HCT116 (cell line): ENCODE results near the gene ZNF775. TPM values are rescaled to one million over a fixed set of nuclear protein-coding genes. Genes with fewer than 3 reads are reported as not detected.

Source experiments
- ATAC-seq: fragments of 200-7000 bp; cut with Tn5 transposase; 2 replicates; pipeline ENCODE4 v1.9.1; 2020; ENCODE audit warnings: mild to moderate bottlenecking, moderate library complexity
- BruUV-seq: library from RNA; stranded (reverse); fragments of 400-500 nt; replicated peaks from 2 replicates; lab custom pipeline; 2021; lab: Mats Ljungman, UMichigan
- CTCF ChIA-PET: fragments of 300-600 bp; sonication (Branson Sonifier 250); formaldehyde crosslinking; loops from one replicate; lab custom pipeline; 2021; ENCODE audit warnings: antibody characterized with exemption; lab: Charles Lee
- POLR2A ChIA-PET: fragments of 300-600, 350-600 bp; sonication (Branson Sonifier 250); formaldehyde crosslinking; loops from one replicate; lab custom pipeline; 2021; ENCODE audit warnings: antibody characterized with exemption; lab: Charles Lee
- RAD21 ChIA-PET, 2 experiments: fragments of 300-600 bp; sonication (Branson Sonifier 250); formaldehyde crosslinking; loops; one replicate each; lab custom pipeline; 2023; ENCODE audit warnings: low total read pairs in 2 of 2; ENCODE audit not compliant: uncharacterized antibody in 2 of 2, unreplicated experiment in 2 of 2, low non-redundant PET in 1 of 2; lab: Charles Lee
- DNase-seq: peaks from one replicate; pipeline ENCODE4 v3.0.0-alpha.2; 2010; ENCODE audit warnings: low read depth, low spot score
- H2AFZ ChIP-seq: fragments of 200-600 bp; shearing (Covaris generic), sonication (generic); 2 replicates; pipeline ENCODE4 v1.6.1; 2017; ENCODE audit warnings: low read depth, mixed run types, mixed read lengths, antibody characterized with exemption, low read length; ENCODE audit not compliant: poor library complexity, severe bottlenecking
- H3K27ac ChIP-seq: 2 replicates; pipeline ENCODE4 v1.5.1; 2012; ENCODE audit warnings: low read depth, low read length
- H3K27me3 ChIP-seq: fragments of 200-600 bp; sonication (generic); 2 replicates; pipeline ENCODE4 v1.6.1; 2016; ENCODE audit warnings: mixed run types, low read length, mixed read lengths; ENCODE audit not compliant: insufficient read depth
- H3K36me3 ChIP-seq, 2 experiments: fragments of 200-500 bp in 1 of 2; fragments of 200-600 bp in 1 of 2; sonication (Bioruptor generic) in 1 of 2; sonication (generic) in 1 of 2; 2 replicates each; pipeline versions ENCODE4 v1.5.1 to v1.6.1; 2014 to 2016; ENCODE audit warnings: low read length in 2 of 2, inconsistent platforms in 1 of 2, mixed read lengths in 1 of 2, mixed run types in 1 of 2; ENCODE audit not compliant: insufficient read depth in 2 of 2, control insufficient read depth in 1 of 2
- H3K4me1 ChIP-seq, 2 experiments: fragments of 200-600 bp in 1 of 2; sonication (generic) in 1 of 2; 2 replicates each; pipeline versions ENCODE4 v1.5.1 to v1.6.1; 2012 to 2017; ENCODE audit warnings: low read length in 2 of 2, inconsistent platforms in 1 of 2, mild to moderate bottlenecking in 1 of 2, mixed read lengths in 1 of 2, mixed run types in 1 of 2, moderate library complexity in 1 of 2; ENCODE audit not compliant: insufficient read depth in 2 of 2, control insufficient read depth in 1 of 2
- H3K4me2 ChIP-seq: fragments of 200-600 bp; sonication (generic); 2 replicates; pipeline ENCODE4 v1.6.1; 2017; ENCODE audit warnings: mixed run types, low read length, mixed read lengths
- H3K4me3 ChIP-seq, 2 experiments: fragments of 200-600 bp in 1 of 2; sonication (generic) in 1 of 2; replicated peaks in 1 of 2; 2 replicates each; pipeline ENCODE4 v1.5.1; 2011 to 2016; ENCODE audit warnings: low read length in 2 of 2, control low read depth in 1 of 2, low read depth in 1 of 2, mild to moderate bottlenecking in 1 of 2, mixed read lengths in 1 of 2, mixed run types in 1 of 2
- H3K79me2 ChIP-seq: fragments of 200-600 bp; sonication (generic); 2 replicates; pipeline ENCODE4 v1.6.1; 2017; ENCODE audit warnings: mild to moderate bottlenecking, mixed run types, low read length, moderate library complexity, mixed read lengths; ENCODE audit not compliant: insufficient read depth
- H3K9ac ChIP-seq: fragments of 200-600 bp; sonication (generic); 2 replicates; pipeline ENCODE4 v1.6.1; 2016; ENCODE audit warnings: low read length, mixed read lengths
- H3K9me2 ChIP-seq: fragments of 200-600 bp; sonication (generic), shearing (Covaris generic); 2 replicates; pipeline ENCODE4 v1.6.1; 2017; ENCODE audit warnings: mixed run types, mild to moderate bottlenecking, moderate library complexity; ENCODE audit not compliant: insufficient read depth
- H3K9me3 ChIP-seq, 2 experiments: fragments of 200-500 bp in 1 of 2; fragments of 200-600 bp in 1 of 2; sonication (Bioruptor generic) in 1 of 2; sonication (generic) in 1 of 2; 2 replicates each; pipeline ENCODE4 v1.6.1; 2014 to 2017; ENCODE audit warnings: low read length in 2 of 2, mixed read lengths in 2 of 2, inconsistent platforms in 1 of 2, low read depth in 1 of 2, mild to moderate bottlenecking in 1 of 2, mixed run types in 1 of 2, moderate library complexity in 1 of 2; ENCODE audit not compliant: control insufficient read depth in 1 of 2, insufficient read depth in 1 of 2
- H4K20me1 ChIP-seq: fragments of 200-600 bp; sonication (generic), shearing (Covaris generic); 2 replicates; pipeline ENCODE4 v1.6.1; 2017; ENCODE audit warnings: mixed run types, mild to moderate bottlenecking, moderate library complexity; ENCODE audit not compliant: insufficient read depth
- CBX3 ChIP-seq: IDR thresholded peaks from 2 replicates; pipeline ENCODE4 v1.6.1; 2012; ENCODE audit warnings: low read depth
- EZH2 ChIP-seq: fragments of 200-600 bp; sonication (generic); IDR thresholded peaks from 2 replicates; pipeline ENCODE4 v1.6.1; 2017; ENCODE audit warnings: antibody characterized with exemption, mixed run types
- JUND ChIP-seq: IDR thresholded peaks from 2 replicates; pipeline ENCODE4 v1.6.1; 2012
- SIN3A ChIP-seq: IDR thresholded peaks from 2 replicates; pipeline ENCODE4 v1.6.1; 2012; ENCODE audit warnings: low read depth
- SRF ChIP-seq: IDR thresholded peaks from 2 replicates; pipeline ENCODE4 v1.6.1; 2012; ENCODE audit warnings: low read depth
- TCF7L2 ChIP-seq: IDR thresholded peaks from 2 replicates; pipeline ENCODE4 v1.7.0; 2011; ENCODE audit warnings: borderline replicate concordance, inconsistent platforms; ENCODE audit not compliant: insufficient read depth, insufficient read length; ENCODE audit errors: extremely low read depth
- YY1 ChIP-seq: IDR thresholded peaks from 2 replicates; pipeline ENCODE4 v1.6.1; 2011; ENCODE audit warnings: low read length, low read depth, moderate library complexity, mild to moderate bottlenecking; ENCODE audit not compliant: insufficient replicate concordance; ENCODE audit errors: extremely low read depth
- intact Hi-C: fragments of 100-400 bp; cut with micrococcal nuclease; formaldehyde crosslinking; loops from 2 replicates; pipeline ENCODE4 v1.10.0; 2022
- total RNA-seq: library from RNA; stranded (reverse); gene quantifications from one replicate; pipeline ENCODE4 v1.2.1, GENCODE V29; 2021; ENCODE audit not compliant: unreplicated experiment
- TF ChIP-seq, protein P1 (sequence below): IDR thresholded peaks from 2 replicates; pipeline ENCODE4 v1.6.1; 2012; ENCODE audit warnings: low read depth
- TF ChIP-seq, protein P2 (sequence below): IDR thresholded peaks from 2 replicates; pipeline ENCODE4 v1.6.1; 2011; ENCODE audit warnings: mild to moderate bottlenecking, low read length, moderate library complexity; ENCODE audit not compliant: insufficient replicate concordance; ENCODE audit errors: extremely low read depth
- TF ChIP-seq, protein P3 (sequence below): IDR thresholded peaks from 2 replicates; pipeline ENCODE4 v1.6.1; 2012

The ZNF775 gene
- total RNA-seq, 1 experiment from 2014 or later: 4.5 TPM

DNA sequence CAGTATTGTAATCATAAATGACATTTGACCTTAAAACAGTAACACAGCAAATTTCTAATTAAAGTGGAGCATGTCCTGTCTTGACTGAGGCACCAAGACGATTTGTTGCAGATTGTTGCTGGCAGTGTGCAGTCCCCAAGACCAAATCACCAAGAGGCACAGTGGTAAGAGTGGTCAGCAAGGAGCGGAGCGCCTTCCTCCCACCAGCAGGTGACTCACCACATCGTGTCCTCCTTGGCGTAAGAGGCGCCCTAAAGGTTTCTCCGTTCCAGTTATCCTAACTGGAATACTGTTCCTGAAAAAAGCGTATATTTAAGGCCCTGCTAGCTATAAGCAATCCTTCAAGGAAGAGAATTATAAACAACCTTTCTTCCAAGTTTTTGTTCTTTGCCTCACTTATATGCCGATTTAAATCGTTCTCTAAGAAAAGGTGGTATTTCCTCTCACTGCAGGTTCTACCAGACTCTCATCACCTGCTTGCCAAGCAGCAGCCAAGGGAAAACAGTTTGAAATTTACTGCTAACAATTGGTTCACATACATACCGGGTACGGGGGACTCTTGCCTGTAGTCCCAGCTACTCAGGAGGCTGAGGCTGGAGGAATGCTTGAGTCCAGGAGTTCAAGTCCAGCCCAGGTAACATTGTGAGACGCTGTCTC lies 21.2 kb upstream of the ZNF775 start:
- Histone ChIP-seq H3K36me3 (no peaks in the 10 kb centered on the region), H3K4me3 (no peak overlapping the region), H3K9me2 (no peaks in the 10 kb centered on the region), H3K27ac (no peak overlapping the region), H3K27me3 (no peaks in the 10 kb centered on the region), H3K79me2 (no peaks in the 10 kb centered on the region), H3K9me3 (no peaks in the 10 kb centered on the region), H3K4me2 (peak overlapping the region; percentile 5; the same call in 1 of the 2 replicates), H2AFZ (no peak overlapping the region), H4K20me1 (no peaks in the 10 kb centered on the region), H3K4me1 (peaks cover 0 to 12% of the 10 kb centered on the region in 2 experiments; a peak in 2 of 4 replicates), H3K9ac (no peak overlapping the region)
- TF ChIP-seq, protein P1, sequence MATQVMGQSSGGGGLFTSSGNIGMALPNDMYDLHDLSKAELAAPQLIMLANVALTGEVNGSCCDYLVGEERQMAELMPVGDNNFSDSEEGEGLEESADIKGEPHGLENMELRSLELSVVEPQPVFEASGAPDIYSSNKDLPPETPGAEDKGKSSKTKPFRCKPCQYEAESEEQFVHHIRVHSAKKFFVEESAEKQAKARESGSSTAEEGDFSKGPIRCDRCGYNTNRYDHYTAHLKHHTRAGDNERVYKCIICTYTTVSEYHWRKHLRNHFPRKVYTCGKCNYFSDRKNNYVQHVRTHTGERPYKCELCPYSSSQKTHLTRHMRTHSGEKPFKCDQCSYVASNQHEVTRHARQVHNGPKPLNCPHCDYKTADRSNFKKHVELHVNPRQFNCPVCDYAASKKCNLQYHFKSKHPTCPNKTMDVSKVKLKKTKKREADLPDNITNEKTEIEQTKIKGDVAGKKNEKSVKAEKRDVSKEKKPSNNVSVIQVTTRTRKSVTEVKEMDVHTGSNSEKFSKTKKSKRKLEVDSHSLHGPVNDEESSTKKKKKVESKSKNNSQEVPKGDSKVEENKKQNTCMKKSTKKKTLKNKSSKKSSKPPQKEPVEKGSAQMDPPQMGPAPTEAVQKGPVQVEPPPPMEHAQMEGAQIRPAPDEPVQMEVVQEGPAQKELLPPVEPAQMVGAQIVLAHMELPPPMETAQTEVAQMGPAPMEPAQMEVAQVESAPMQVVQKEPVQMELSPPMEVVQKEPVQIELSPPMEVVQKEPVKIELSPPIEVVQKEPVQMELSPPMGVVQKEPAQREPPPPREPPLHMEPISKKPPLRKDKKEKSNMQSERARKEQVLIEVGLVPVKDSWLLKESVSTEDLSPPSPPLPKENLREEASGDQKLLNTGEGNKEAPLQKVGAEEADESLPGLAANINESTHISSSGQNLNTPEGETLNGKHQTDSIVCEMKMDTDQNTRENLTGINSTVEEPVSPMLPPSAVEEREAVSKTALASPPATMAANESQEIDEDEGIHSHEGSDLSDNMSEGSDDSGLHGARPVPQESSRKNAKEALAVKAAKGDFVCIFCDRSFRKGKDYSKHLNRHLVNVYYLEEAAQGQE: no peak
- intact Hi-C loops: no loop called here
- peak; percentile 67 for ATAC-seq
- RAD21 ChIA-PET: no interaction called here
- no TSS peak for BruUV-seq
- POLR2A ChIA-PET: no interaction called here
- CTCF ChIA-PET: interaction anchor here (1.2 kb wide), 1 partner anchor 8 kb away, joined by 3 read pairs; no protein-coding TSS in a partner anchor
- no peak for DNase-seq

DNA sequence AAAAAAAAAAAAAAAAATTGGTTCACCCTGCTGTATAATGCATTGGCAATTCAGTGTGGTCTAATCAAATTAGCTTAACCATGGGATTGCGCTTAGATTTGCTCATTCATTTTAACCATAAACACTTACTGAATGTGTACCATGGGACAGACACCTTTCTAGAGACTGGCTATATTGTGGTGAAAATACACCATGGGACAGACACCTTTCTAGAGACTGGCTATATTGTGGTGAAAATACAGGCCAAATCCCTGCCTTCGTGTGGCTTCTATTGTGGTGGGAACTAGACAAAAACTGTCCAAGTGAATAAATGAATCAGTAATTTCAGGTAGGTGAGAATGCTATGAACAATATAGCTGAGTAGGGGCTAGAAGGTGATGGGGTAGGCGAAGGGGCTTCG lies 20.7 kb upstream of the ZNF775 start:
- H3K4me3 ChIP-seq: no peak overlapping the region
- intact Hi-C loops: no loop called here
- no peak overlapping the region for H3K9ac ChIP-seq
- ChIA-PET CTCF (no interaction called here), RAD21 (no interaction called here), POLR2A (no interaction called here)
- BruUV-seq: no TSS peak
- H3K9me3 ChIP-seq: no peaks in the 10 kb centered on the region
- no peak overlapping the region for H3K27ac ChIP-seq
- no peak for DNase-seq
- peaks cover 0 to 12% of the 10 kb centered on the region in 2 experiments; a peak in 2 of 4 replicates for H3K4me1 ChIP-seq
- no peak overlapping the region for H3K4me2 ChIP-seq
- H4K20me1 ChIP-seq: no peaks in the 10 kb centered on the region
- no peak for TF ChIP-seq EZH2
- TF ChIP-seq TCF7L2: no peak
- TF ChIP-seq, protein P2, sequence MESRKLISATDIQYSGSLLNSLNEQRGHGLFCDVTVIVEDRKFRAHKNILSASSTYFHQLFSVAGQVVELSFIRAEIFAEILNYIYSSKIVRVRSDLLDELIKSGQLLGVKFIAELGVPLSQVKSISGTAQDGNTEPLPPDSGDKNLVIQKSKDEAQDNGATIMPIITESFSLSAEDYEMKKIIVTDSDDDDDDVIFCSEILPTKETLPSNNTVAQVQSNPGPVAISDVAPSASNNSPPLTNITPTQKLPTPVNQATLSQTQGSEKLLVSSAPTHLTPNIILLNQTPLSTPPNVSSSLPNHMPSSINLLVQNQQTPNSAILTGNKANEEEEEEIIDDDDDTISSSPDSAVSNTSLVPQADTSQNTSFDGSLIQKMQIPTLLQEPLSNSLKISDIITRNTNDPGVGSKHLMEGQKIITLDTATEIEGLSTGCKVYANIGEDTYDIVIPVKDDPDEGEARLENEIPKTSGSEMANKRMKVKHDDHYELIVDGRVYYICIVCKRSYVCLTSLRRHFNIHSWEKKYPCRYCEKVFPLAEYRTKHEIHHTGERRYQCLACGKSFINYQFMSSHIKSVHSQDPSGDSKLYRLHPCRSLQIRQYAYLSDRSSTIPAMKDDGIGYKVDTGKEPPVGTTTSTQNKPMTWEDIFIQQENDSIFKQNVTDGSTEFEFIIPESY: no peak
- TF ChIP-seq YY1: no peak
- TF ChIP-seq SRF: no peak
- TF ChIP-seq, protein P3, sequence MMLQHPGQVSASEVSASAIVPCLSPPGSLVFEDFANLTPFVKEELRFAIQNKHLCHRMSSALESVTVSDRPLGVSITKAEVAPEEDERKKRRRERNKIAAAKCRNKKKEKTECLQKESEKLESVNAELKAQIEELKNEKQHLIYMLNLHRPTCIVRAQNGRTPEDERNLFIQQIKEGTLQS: no peak
- TF ChIP-seq CBX3: no peak
- no peak for TF ChIP-seq SIN3A
- TF ChIP-seq JUND: no peak
- TF ChIP-seq, all 23 proteins: peak for 0
- Histone ChIP-seq H2AFZ (no peak overlapping the region), H3K79me2 (no peaks in the 10 kb centered on the region), H3K36me3 (no peaks in the 10 kb centered on the region), H3K27me3 (no peaks in the 10 kb centered on the region), H3K9me2 (no peaks in the 10 kb centered on the region)
- no peak for ATAC-seq
